GM12878 (cell line): ENCODE measurements around the gene CDC6. TPM values are rescaled to one million over a fixed set of nuclear protein-coding genes. Genes with fewer than 3 reads are reported as not detected.

ENCODE experiments used
- ATAC-seq: fragments of 200-7000 bp; cut with Tn5 transposase; 3 replicates; pipeline ENCODE4 v1.9.1; 2020; ENCODE audit warnings: mild to moderate bottlenecking, moderate library complexity
- BruUV-seq: library from RNA; stranded (reverse); fragments of 400-500 nt; replicated peaks from 2 replicates; lab custom pipeline; 2021; lab: Mats Ljungman, UMichigan
- CTCF ChIA-PET: fragments of 300-600 bp; sonication (Branson Sonifier 250); formaldehyde crosslinking; extraction: SDS; loops from one replicate; lab custom pipeline; 2021; ENCODE audit warnings: inconsistent platforms; lab: Yijun Ruan, JAX
- POLR2A ChIA-PET: fragments of 350-600 bp; formaldehyde crosslinking; extraction: SDS; loops from one replicate; lab custom pipeline; 2021; ENCODE audit warnings: inconsistent platforms; lab: Charles Lee
- RAD21 ChIA-PET: fragments of 300-600 bp; sonication (Branson Sonifier 250); formaldehyde crosslinking; loops from one replicate; lab custom pipeline; 2023; ENCODE audit warnings: antibody characterized with exemption; ENCODE audit not compliant: unreplicated experiment; lab: Charles Lee
- SMC1A ChIA-PET: fragments of 300-600 bp; sonication (Branson Sonifier 250); formaldehyde crosslinking; loops from one replicate; lab custom pipeline; 2023; ENCODE audit not compliant: unreplicated experiment, uncharacterized antibody; lab: Charles Lee
- DNase-seq: peaks from one replicate; pipeline ENCODE4 v3.0.0-alpha.2; 2011; ENCODE audit warnings: low read depth, low spot score
- FAIRE-seq: peaks from 3 replicates; lab custom pipeline; 2011; peaks lifted over from hg19 to GRCh38; lab: Jason Lieb, UNC
- H2AFZ ChIP-seq: 2 replicates; pipeline ENCODE4 v1.6.0; 2011; ENCODE audit warnings: low read depth, low read length, control low read depth; ENCODE audit not compliant: control insufficient read depth
- H3K27ac ChIP-seq: 2 replicates; pipeline ENCODE4 v1.5.1; 2011; ENCODE audit warnings: control low read depth; ENCODE audit not compliant: control insufficient read depth, insufficient read depth
- H3K27me3 ChIP-seq, 2 experiments: replicated peaks in 1 of 2; 2 replicates each; pipeline versions ENCODE4 v1.6.0 to v1.6.1; 2011; ENCODE audit warnings: low read length in 1 of 2; ENCODE audit not compliant: control insufficient read depth in 2 of 2, insufficient read depth in 2 of 2
- H3K36me3 ChIP-seq, 2 experiments: 2 replicates each; pipeline ENCODE4 v1.5.1; 2011; ENCODE audit warnings: low read length in 1 of 2; ENCODE audit not compliant: control insufficient read depth in 2 of 2, insufficient read depth in 2 of 2
- H3K4me1 ChIP-seq: 2 replicates; pipeline ENCODE4 v1.6.1; 2011; ENCODE audit warnings: mild to moderate bottlenecking, low read length, moderate library complexity, mixed read lengths; ENCODE audit not compliant: control insufficient read depth, insufficient read depth
- H3K4me2 ChIP-seq: 2 replicates; pipeline ENCODE4 v1.6.0; 2011; ENCODE audit warnings: control low read depth; ENCODE audit not compliant: control insufficient read depth, insufficient read depth
- H3K4me3 ChIP-seq: fragments of 200-600 bp; sonication (generic); 2 replicates; pipeline ENCODE4 v1.5.1; 2016
- H3K79me2 ChIP-seq: 2 replicates; pipeline ENCODE4 v1.6.0; 2011; ENCODE audit warnings: low read length; ENCODE audit not compliant: control insufficient read depth, insufficient read depth
- H3K9ac ChIP-seq: 2 replicates; pipeline ENCODE4 v1.8.0; 2011; ENCODE audit warnings: low read length, control low read depth, mixed read lengths; ENCODE audit not compliant: control insufficient read depth, insufficient read depth
- H3K9me3 ChIP-seq: replicated peaks from 3 replicates; pipeline ENCODE4 v1.5.1; 2011; ENCODE audit warnings: mild to moderate bottlenecking, low read length; ENCODE audit not compliant: control insufficient read depth, insufficient read depth
- H4K20me1 ChIP-seq: 2 replicates; pipeline ENCODE4 v1.6.0; 2011; ENCODE audit not compliant: control insufficient read depth, insufficient read depth
- DPF2 ChIP-seq: fragments of 450-650 bp; IDR thresholded peaks from 2 replicates; pipeline ENCODE4 v1.6.1; 2017; ENCODE audit warnings: mild to moderate bottlenecking
- HDAC2 ChIP-seq: fragments of 200-600 bp; sonication (generic); IDR thresholded peaks from 2 replicates; pipeline ENCODE4 v1.6.1; 2017
- IKZF2 ChIP-seq, 2 experiments: fragments of 450-650 bp; IDR thresholded peaks; 2 replicates each; pipeline ENCODE4 v1.6.1; 2017; ENCODE audit warnings: mild to moderate bottlenecking in 2 of 2, moderate library complexity in 2 of 2
- MYC ChIP-seq: IDR thresholded peaks from 2 replicates; pipeline ENCODE4 v1.6.1; 2011; ENCODE audit warnings: mild to moderate bottlenecking, low read length, moderate library complexity, inconsistent platforms; ENCODE audit not compliant: insufficient read depth, insufficient replicate concordance, insufficient read length, severe bottlenecking
- NBN ChIP-seq: fragments of 450-650 bp; IDR thresholded peaks from 2 replicates; pipeline ENCODE4 v1.6.1; 2016
- POU2F2 ChIP-seq: IDR thresholded peaks from 3 replicates; pipeline ENCODE4 v1.6.1; 2011; ENCODE audit warnings: low read depth, mild to moderate bottlenecking, low read length, borderline replicate concordance
- RELA ChIP-seq: fragments of 450-650 bp; IDR thresholded peaks from 2 replicates; pipeline ENCODE4 v1.8.0; 2014; ENCODE audit warnings: borderline replicate concordance; ENCODE audit not compliant: partially characterized antibody
- TAF1 ChIP-seq: IDR thresholded peaks from 2 replicates; pipeline ENCODE4 v1.6.1; 2011; ENCODE audit warnings: mild to moderate bottlenecking, low read depth, low read length, borderline replicate concordance
- ZBTB4 ChIP-seq: fragments of 450-650 bp; formaldehyde crosslinking; IDR thresholded peaks from 2 replicates; pipeline ENCODE4 v1.4.0; 2022; ENCODE audit warnings: mild to moderate bottlenecking, moderate library complexity
- WGBS: methylation state at CpG from one replicate; pipeline ENCODE4 v1.1.6; 2016; ENCODE audit warnings: low lambda C conversion rate; ENCODE audit not compliant: insufficient replicate concordance, insufficient coverage; ENCODE audit errors: missing lambda C conversion rate; 5-methylcytosine and 5-hydroxymethylcytosine counted together
- in situ Hi-C: fragments of 300-500 bp; cut with MboI; formaldehyde crosslinking; loops from 9 replicates; pipeline ENCODE4 v1.14.3; 2018; ENCODE audit warnings: mixed read lengths
- intact Hi-C: fragments of 100-400 bp; cut with micrococcal nuclease; formaldehyde crosslinking; loops from one replicate; pipeline ENCODE4 v1.14.2; 2022; ENCODE audit not compliant: unreplicated experiment
- polyA plus RNA-seq, 11 experiments: library from polyadenylated mRNA; depleted of rRNA in 4 of 11; unstranded in 6 of 11; stranded (reverse) in 5 of 11; fragments of >200 nt; fragmentation: Nextera tagmentation in 4 of 11; fragmentation: Illumina TruSeq in 1 of 11; extraction: Ambion mirVana in 4 of 11; extraction: Trizol in 1 of 11; gene quantifications; 1 replicate in 1 of 11; 2 replicates in 10 of 11; pipeline versions ENCODE4 v1.2.1 to v1.2.3, GENCODE V29; 2011 to 2016; ENCODE audit warnings: inconsistent platforms in 2 of 11, missing spikeins in 2 of 11, low read depth in 1 of 11
- total RNA-seq, 4 experiments: library from RNA; depleted of rRNA in 3 of 4; stranded (reverse); fragments of >200 nt in 3 of 4; fragmentation: Illumina TruSeq in 1 of 4; extraction: Trizol in 1 of 4; gene quantifications; 2 replicates each; pipeline versions ENCODE4 v1.2.1 to v1.2.3, GENCODE V29; 2013 to 2021
- TF ChIP-seq, protein P1 (sequence below): fragments of 450-650 bp; IDR thresholded peaks from 2 replicates; pipeline ENCODE4 v1.6.1; 2017; ENCODE audit warnings: borderline replicate concordance
- TF ChIP-seq, protein P2 (sequence below): IDR thresholded peaks from 2 replicates; pipeline ENCODE4 v1.6.1; 2012; ENCODE audit warnings: improper control_type of control experiment, low read depth, low read length; ENCODE audit not compliant: insufficient replicate concordance

The CDC6 gene
- total and polyA plus RNA-seq, 10 of the 15 experiments (the other 5 are each of a cell fraction or from before 2014, with no cell fraction given) = 13.3 to 60.9 (median 47.6) TPM

DNA sequence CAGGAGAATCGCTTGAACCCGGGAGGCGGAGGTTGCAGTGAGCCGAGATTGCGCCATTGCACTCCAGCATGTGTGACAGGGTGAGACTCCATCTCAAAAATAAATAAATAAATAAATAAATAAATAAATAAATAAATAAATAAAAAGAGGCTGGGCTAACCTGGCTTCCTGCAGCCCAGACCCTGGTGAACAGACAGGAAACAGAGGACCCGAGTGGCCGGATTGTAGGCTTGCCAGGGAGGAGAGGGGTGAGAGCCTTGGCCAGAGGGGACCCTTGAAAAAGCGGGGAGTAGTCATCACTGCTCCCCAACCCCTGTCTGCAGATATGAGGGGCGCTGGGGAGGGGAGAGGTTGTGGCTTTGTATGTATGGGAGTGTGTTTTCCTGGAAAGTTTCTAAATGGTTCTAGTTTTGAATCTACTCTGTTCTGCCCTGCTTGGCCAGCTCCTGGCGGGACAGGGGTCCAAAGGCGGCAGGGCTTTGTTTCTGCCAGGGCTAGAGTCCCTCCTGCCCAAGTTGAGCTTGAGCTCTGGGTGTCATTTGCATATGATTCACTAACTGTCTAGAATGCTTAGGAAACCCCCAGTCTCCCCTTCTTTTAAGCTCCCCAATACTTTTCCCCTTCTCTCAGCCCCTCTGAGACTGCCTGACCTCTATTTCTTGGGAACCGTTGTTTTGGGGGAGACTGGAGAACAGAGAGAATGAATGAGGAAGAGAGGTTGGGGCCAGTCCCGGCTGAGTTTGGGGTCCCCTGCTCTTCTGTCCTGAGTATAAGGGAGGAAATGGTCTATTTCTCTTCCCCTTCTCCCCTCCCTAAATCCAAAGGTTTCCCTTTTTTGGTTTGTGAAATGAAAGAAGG is 37.7 kb downstream of the CDC6 start:
- intact Hi-C loops = no loop called here
- no peaks in the 10 kb centered on the region for H3K27me3 ChIP-seq
- ATAC-seq = peak; percentile 10
- H3K79me2 ChIP-seq = peaks cover 96% of the 10 kb centered on the region
- H3K4me1 ChIP-seq = peaks cover 72% of the 10 kb centered on the region
- ChIA-PET RAD21 (interaction anchor here (0.6 to 12.6 kb wide), 9 partner anchors 10 to 312 kb away, joined by 3 to 156 read pairs (median 4); partner anchors contain the start of gene RARA), CTCF (interaction anchor here (0.7 to 6.6 kb wide), 16 partner anchors 10 to 107 kb away, joined by 3 to 58 read pairs (median 5); partner anchors contain the start of gene RARA), SMC1A (interaction anchor here (1.0 to 11.2 kb wide), 10 partner anchors 8 to 212 kb away, joined by 3 to 172 read pairs (median 4); partner anchors contain the start of gene RARA), POLR2A (interaction anchor here (0.7 to 7.0 kb wide), 6 partner anchors 8 to 186 kb away, joined by 3 to 123 read pairs (median 4); partner anchors contain the start of gene RARA)
- no peak overlapping the region; the same call in 1 of the 2 replicates for H2AFZ ChIP-seq
- H3K9ac ChIP-seq = peak overlapping the region; percentile 75
- no peaks in the 10 kb centered on the region for H4K20me1 ChIP-seq
- BruUV-seq = no TSS peak
- no peak for FAIRE-seq
- H3K9me3 ChIP-seq = no peaks in the 10 kb centered on the region
- 15% methylated on average over 13 of the region's 13 CpGs for WGBS
- peak overlapping the region; percentile 100 for H3K4me2 ChIP-seq
- in situ Hi-C loops = loop anchor here (10.0 kb wide), 1 partner anchor 1349 kb away; no protein-coding TSS in a partner anchor
- peaks cover 2% of the 10 kb centered on the region in 2 experiments; a peak in 1 of 4 replicates for H3K36me3 ChIP-seq
- peak overlapping the region; percentile 91 for H3K4me3 ChIP-seq
- H3K27ac ChIP-seq = peak overlapping the region; percentile 96
- no peak for DNase-seq
- TF ChIP-seq, protein P1, sequence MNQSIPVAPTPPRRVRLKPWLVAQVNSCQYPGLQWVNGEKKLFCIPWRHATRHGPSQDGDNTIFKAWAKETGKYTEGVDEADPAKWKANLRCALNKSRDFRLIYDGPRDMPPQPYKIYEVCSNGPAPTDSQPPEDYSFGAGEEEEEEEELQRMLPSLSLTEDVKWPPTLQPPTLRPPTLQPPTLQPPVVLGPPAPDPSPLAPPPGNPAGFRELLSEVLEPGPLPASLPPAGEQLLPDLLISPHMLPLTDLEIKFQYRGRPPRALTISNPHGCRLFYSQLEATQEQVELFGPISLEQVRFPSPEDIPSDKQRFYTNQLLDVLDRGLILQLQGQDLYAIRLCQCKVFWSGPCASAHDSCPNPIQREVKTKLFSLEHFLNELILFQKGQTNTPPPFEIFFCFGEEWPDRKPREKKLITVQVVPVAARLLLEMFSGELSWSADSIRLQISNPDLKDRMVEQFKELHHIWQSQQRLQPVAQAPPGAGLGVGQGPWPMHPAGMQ = no peak
- TF ChIP-seq IKZF2 (IDR thresholded peaks at IDR 0.05) (no peak), DPF2 (peak; percentile 59; the same call in 1 of the 2 replicates), POU2F2 (peak; percentile 83; the same call in 2 of the 3 replicates), TAF1 (0 out of 2 replicates have a peak, but pooled peaks have one; percentile 21), HDAC2 (no peak), RELA (no peak), MYC (no peak), NBN (0 out of 2 replicates have a peak, but pooled peaks have one; percentile 9), ZBTB4 (CRISPR knock-in tag) (no peak)
- TF ChIP-seq, protein P2, sequence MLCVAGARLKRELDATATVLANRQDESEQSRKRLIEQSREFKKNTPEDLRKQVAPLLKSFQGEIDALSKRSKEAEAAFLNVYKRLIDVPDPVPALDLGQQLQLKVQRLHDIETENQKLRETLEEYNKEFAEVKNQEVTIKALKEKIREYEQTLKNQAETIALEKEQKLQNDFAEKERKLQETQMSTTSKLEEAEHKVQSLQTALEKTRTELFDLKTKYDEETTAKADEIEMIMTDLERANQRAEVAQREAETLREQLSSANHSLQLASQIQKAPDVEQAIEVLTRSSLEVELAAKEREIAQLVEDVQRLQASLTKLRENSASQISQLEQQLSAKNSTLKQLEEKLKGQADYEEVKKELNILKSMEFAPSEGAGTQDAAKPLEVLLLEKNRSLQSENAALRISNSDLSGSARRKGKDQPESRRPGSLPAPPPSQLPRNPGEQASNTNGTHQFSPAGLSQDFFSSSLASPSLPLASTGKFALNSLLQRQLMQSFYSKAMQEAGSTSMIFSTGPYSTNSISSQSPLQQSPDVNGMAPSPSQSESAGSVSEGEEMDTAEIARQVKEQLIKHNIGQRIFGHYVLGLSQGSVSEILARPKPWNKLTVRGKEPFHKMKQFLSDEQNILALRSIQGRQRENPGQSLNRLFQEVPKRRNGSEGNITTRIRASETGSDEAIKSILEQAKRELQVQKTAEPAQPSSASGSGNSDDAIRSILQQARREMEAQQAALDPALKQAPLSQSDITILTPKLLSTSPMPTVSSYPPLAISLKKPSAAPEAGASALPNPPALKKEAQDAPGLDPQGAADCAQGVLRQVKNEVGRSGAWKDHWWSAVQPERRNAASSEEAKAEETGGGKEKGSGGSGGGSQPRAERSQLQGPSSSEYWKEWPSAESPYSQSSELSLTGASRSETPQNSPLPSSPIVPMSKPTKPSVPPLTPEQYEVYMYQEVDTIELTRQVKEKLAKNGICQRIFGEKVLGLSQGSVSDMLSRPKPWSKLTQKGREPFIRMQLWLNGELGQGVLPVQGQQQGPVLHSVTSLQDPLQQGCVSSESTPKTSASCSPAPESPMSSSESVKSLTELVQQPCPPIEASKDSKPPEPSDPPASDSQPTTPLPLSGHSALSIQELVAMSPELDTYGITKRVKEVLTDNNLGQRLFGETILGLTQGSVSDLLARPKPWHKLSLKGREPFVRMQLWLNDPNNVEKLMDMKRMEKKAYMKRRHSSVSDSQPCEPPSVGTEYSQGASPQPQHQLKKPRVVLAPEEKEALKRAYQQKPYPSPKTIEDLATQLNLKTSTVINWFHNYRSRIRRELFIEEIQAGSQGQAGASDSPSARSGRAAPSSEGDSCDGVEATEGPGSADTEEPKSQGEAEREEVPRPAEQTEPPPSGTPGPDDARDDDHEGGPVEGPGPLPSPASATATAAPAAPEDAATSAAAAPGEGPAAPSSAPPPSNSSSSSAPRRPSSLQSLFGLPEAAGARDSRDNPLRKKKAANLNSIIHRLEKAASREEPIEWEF = no peak
